GM12874 (cell line): Measurements from ENCODE around the gene KCNH5.

Experiments
- CTCF ChIP-seq: IDR thresholded peaks from 2 replicates; pipeline ENCODE4 v1.5.1; 2011; ENCODE audit warnings: low read depth, mild to moderate bottlenecking, control low read depth, low read length, moderate library complexity; ENCODE audit not compliant: insufficient read depth

The KCNH5 gene

GRCh38 chr14:62692490-62693106 is 352.7 kb downstream of the KCNH5 start:
- no peak for TF ChIP-seq CTCF

GRCh38 chr14:62691647-62692489 is 353.4 kb downstream of the KCNH5 start:
- TF ChIP-seq CTCF = no peak

- no peak for TF ChIP-seq CTCF
Measured at GRCh38 chr14:62689733-62690132, 355.5 kb downstream of the KCNH5 start.

GRCh38 chr14:62687818-62688217 is 357.4 kb downstream of the KCNH5 start:
- TF ChIP-seq CTCF = no peak

GRCh38 chr14:62684376-62684775 is 360.9 kb downstream of the KCNH5 start:
- no peak for TF ChIP-seq CTCF

- TF ChIP-seq CTCF = no peak
Measured at GRCh38 chr14:62682208-62682607, 363.1 kb downstream of the KCNH5 start.

GRCh38 chr14:62674563-62675237 is 370.6 kb downstream of the KCNH5 start:
- TF ChIP-seq CTCF = no peak
